NCI-H1048 (cell line): ENCODE measurements around the gene DOCK10.

Experiments used
- DNase-seq: peaks from one replicate; lab custom pipeline; 2025; lab: John Stamatoyannopoulos, UW

DOCK10 gene

DNA sequence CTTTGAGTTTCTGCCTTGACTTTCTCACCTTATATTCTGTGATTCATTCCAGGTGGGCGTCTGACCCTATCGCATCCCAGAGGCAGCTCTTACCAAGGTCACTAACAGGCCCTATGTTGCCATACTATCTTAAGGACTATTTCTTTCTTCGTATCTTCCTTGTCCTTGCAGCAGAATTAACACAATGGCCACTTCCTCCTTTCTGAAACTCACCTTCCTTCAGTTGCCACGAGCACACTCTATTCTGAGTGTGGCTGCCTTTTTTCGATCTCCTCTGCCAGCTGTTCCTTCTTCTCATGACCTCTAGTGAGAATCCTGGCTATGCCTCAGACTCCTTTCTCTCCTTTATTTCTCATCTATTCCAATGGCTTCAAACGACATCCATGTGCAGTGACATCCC is 165.7 kb downstream of the DOCK10 start:
- no peak for DNase-seq

GRCh38 chr2:224875841-224876240 is 166.4 kb downstream of the DOCK10 start:
- no peak for DNase-seq

DNA sequence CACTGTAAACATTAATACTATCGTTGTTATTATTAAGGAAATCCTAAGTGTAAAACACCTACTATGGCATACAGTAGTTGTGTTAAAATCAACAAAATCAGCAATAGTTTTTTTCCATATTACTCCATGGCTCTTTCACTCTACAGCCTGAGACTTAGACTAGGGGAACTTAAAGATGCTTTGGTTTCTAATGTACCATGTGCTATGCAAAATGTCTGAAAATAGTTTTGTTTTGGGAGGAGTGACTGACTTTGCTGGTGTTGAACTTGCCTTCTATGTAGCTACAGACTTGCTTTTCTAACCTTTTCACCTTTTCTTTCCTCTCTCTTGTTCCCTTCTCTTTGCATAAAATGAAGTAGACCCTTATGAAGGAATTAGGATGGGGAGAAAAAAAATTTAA is 167.1 kb downstream of the DOCK10 start:
- DNase-seq: no peak

DNA sequence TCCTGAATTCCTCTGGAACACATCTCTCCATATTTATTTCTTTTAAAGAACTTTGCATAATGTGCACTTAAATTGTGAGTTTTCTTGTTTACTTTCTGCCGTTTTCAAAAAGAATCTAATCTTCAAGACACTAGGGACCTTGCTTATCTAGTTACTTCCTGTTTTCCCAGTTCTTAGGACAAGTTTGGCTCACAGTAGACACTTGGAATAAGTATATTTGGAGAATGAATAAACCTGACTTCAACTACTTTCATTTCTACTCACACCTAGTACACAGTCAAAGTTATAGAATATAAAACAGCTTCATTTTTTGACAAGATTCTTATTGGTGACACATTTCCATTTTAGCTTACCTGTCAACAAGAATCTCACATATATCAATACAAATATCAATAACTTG is 170.5 kb downstream of the DOCK10 start:
- DNase-seq: no peak

GRCh38 chr2:224870341-224870740 is 171.9 kb downstream of the DOCK10 start:
- DNase-seq: no peak

DNA sequence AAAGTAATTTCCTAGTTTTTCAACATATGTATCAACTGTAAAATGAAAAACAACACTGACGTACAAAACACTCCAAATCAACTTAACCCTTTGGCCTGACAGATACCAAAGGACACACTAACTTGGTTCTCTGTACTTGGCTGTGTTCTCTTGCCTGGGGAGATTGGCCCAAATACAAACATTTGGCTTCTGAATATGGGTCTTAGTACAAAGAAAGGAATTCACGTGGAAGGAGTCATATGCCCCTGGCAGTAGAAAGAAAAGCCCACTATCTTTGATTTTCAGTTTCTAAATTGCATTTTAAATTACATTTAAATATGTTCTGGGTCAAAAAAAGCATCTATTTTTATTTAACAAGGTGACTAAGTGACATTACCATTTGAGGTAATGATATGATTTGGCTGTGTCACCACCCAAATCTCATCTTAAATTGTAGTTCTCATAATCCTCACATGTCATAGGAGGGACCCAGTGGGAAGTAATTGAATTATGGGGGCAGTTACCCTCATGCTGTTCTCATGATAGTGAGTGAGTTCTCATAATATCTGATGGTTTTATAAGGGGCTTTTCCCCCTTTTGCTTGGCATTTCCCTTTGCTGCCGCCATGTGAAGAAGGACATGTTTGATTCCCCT is 172.6 kb downstream of the DOCK10 start:
- DNase-seq: no peak

DNA sequence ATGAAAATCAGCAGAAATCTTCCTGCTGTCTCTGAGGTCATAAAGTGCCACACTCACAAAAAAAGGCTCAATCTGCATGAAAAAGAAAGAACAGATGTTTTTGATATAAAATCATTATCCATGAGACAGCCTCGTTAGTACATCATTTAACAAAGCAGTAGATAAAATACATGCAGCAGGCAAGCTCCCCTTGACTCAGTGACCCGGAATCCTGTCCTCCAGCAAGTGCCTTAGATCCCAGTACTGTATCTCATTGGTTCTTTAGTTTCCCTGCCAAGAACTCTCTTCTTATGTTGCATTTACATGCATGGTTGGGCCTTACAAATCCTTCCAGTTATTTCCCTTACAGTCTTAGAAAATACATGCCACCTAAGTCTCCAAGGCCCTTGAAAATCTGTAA is 177.3 kb downstream of the DOCK10 start:
- no peak for DNase-seq

DNA sequence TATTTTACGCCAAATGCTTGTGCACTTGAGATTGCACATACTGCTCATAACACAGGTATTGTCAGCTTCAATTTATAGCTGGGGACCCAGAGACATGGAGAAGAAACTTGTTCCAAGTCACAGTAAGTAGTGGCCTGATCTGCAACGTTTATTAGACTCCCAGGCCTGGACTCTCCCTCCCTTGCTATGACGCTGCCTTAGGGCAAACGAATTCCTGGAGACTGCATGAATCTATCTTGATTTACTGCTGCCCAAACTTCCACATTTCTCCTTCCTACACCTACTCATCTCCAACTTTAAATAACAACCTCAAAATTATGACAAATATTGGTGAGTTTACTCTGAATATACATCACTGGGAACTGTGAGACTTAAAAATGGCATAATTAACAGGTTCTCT is 181.0 kb downstream of the DOCK10 start:
- DNase-seq: no peak

GRCh38 chr2:224860786-224861185 is 181.5 kb downstream of the DOCK10 start:
- DNase-seq: no peak

DNA sequence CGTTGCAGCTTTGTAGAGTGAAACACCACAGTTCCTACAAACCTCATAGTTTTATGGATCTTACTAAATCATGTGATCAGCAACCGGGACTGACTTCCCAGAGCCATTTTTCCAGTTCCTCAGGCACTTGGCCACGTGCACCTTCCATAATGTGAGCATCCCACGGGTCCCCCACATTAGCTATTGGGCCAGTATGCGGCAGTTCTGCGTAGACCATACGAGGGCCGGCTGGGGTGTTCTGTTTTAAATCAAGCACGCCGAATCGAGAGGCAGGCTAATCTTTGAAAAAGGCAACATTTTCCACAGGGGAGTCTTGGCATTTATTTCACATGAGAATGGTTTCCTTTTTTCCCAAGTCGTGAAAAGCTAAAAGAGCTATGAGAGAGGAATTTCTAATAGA is 190.5 kb downstream of the DOCK10 start:
- no peak for DNase-seq

GRCh38 chr2:224850081-224850480 is 192.2 kb downstream of the DOCK10 start:
- DNase-seq: no peak

GRCh38 chr2:224849264-224849663 is 193.0 kb downstream of the DOCK10 start:
- DNase-seq: no peak

GRCh38 chr2:224847961-224848850 is 194.1 kb downstream of the DOCK10 start:
- DNase-seq: peak; percentile 76

DNA sequence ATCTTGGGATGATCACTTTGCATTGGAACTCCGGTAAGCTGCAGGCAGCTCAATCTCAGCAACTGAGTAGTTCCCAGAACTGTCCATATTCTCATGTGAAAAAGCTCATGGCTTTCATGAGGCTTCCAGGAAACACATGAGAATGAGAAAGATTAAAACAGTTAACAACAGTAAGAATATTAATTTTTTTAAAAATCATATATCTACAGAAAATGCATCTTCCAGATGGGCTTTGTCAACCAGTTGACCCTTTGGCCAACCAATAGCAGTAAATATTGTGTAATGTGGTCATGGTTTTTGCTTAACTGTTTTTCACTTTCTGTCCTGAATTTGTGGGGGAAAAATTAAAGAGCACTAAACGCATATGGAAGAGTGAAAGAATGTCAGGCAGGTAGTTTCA is 194.9 kb downstream of the DOCK10 start:
- DNase-seq: no peak

GRCh38 chr2:224846686-224847085 is 195.6 kb downstream of the DOCK10 start:
- DNase-seq: no peak

- no peak for DNase-seq
Observed at GRCh38 chr2:224846161-224846560, 196.1 kb downstream of the DOCK10 start.

GRCh38 chr2:224843141-224843540 is 199.1 kb downstream of the DOCK10 start:
- DNase-seq: no peak

DNA sequence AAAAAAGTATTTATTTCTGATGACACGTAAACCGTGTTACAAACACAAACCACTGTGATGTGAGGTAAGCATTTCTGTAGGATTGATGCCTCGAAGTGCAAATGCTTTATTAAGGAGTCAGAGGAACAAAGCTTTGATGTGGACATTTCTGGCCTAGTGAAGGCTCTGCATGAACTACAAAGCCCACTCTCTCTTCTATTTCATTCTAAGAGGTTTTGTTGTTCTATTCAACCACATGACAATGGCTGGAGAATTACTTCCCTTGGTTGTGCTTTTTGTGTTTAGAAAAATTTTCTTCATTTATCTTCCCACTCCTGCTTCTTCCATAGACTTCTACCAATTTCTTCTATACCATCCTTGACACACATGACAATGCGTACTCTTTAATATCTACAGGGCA is 200.4 kb downstream of the DOCK10 start:
- DNase-seq: no peak

DNA sequence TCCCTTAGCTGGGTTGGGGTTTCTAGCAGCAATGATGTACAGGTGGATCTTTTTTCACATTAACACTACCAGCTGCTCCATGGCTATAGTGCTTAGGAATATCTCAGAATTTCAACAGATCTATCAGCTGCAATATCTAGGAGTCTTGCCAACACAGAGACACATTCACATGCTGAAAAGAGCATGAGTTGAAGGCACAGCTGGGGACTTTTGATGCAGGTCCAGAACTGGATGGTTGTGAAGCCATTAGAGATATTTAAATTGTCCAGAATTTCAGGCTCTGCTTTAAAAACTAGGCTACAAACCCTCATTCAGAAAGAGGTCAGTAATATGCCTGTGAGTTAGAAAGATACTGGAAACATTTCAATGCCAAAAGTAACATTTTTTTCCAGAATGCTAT is 203.9 kb downstream of the DOCK10 start:
- DNase-seq: no peak

- DNase-seq: no peak
Observed at GRCh38 chr2:224837558-224837957, 204.7 kb downstream of the DOCK10 start.

- no peak for DNase-seq
Observed at GRCh38 chr2:224837066-224837465, 205.2 kb downstream of the DOCK10 start.

GRCh38 chr2:224836263-224836662 is 206.0 kb downstream of the DOCK10 start:
- no peak for DNase-seq

- DNase-seq: no peak
Observed at GRCh38 chr2:224835405-224835804, 206.9 kb downstream of the DOCK10 start.

DNA sequence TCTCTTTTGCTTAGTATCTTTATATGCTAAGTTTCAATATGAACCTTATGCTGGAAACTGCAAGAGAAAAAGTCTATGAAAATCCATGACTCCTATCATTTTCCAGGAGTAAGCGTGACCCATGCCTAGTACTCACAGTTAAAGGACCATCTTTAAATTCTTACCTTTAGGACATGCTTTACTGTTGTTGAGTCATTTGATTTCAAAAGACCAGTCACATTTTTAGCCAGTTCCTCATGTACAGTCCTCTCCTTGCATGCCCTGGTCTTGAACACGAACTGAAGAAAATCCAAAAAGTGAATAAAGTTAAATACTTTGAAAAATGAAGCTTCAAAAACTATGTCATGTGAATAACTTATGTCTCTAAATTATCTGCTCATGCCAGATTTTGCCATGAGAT is 208.3 kb downstream of the DOCK10 start:
- DNase-seq: no peak
